Stimulated activated CD4-positive, alpha-beta T cell treated with anti-CD3 and anti-CD28 coated beads, Interleukin-4, amount 100 ng/mL, for 1 hour (primary cell): ENCODE data around the gene HYAL3.
"Not testable (repeated sequence)": the region's sequence is repeated elsewhere in the genome, so short reads cannot be mapped to it uniquely, and the experiment has no call there.

ENCODE experiments used
- DNase-seq: peaks from one replicate; pipeline ENCODE4 v3.0.0-alpha.2; 2020

Gene HYAL3

GRCh38 chr3:50254577-50255250 lies 44.5 kb downstream of the HYAL3 start:
- DNase-seq: no peak

DNA sequence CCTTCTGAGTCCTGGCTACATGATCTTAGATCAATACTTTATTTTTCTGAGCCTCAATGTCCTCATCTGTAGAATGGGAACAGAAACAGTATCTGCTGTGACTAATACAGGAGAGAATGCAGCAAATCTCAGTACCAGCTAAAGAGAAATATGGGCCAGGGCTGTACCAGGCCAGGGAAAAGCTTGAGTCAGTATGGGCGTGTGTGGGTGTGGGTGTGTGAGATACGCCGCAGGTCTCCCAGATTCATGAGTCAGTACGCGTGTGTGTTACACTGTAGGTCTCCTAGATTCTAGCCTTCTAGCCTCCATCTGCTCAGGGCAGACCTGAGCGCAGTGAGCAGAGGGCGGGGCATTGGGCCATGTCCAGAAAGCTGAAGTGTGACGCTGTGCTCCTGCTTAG lies 48.0 kb downstream of the HYAL3 start:
- DNase-seq: peak; percentile 55

GRCh38 chr3:50250514-50250913 lies 48.7 kb downstream of the HYAL3 start:
- DNase-seq: no peak

GRCh38 chr3:50249457-50249856 lies 49.7 kb downstream of the HYAL3 start:
- no peak for DNase-seq

GRCh38 chr3:50248387-50248786 lies 50.8 kb downstream of the HYAL3 start:
- no peak for DNase-seq

DNA sequence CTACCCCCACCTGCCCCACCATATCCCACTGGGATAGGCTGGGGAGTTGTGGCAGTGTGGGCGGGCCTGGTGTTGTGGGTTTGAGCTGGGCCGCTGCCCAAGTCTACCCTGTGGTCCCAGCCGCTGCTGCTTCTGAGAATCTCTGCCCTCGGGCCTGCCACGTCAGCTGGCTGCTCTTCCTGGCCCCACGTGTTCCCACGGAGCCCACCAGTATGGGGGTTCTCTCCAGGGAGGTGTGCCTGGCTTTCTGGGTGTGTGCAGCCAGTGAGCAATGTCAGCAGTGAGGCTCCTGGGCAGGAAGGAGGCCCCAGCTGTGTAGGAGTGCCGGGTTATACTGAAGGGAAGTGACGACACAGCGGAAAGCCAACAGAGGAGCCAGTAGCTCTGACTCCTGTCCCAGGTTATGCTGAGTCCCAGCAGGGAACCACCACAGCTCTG lies 52.7 kb downstream of the HYAL3 start:
- DNase-seq: peak; percentile 78

DNA sequence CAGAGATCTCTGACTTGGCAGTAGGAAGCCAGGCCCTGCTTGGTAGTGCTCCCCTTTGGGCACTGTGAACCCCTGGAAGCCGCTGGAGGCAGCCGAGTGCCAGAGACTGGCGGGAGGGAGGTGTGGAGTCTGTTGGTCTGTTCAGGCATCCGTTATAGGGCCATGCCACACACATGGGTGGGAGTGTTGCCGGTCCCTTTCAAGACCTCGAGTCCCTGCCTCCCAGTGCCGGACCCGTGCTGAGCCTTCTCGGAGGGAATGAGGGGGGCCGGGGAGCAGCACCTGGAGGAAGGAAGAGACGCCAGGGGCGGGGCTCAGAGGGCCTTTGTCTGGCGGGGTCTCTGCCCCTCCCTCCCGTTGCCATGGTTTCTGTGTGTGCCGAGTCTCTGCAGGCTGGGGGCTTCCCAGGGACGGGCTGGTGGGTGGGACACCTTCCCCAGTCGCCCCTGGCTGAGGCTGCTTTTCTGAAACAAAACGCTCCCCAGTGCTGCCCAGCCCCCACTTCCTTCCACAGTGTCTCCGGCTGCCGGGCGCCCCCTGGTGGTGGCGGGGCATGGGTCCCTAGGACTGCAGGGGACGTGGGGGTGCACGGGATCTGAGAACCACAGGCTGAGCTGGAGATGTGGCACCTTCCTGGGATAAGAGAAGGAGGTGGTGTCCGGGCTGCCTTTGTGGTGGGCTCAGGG lies 53.2 kb downstream of the HYAL3 start:
- peak; percentile 98 for DNase-seq

DNA sequence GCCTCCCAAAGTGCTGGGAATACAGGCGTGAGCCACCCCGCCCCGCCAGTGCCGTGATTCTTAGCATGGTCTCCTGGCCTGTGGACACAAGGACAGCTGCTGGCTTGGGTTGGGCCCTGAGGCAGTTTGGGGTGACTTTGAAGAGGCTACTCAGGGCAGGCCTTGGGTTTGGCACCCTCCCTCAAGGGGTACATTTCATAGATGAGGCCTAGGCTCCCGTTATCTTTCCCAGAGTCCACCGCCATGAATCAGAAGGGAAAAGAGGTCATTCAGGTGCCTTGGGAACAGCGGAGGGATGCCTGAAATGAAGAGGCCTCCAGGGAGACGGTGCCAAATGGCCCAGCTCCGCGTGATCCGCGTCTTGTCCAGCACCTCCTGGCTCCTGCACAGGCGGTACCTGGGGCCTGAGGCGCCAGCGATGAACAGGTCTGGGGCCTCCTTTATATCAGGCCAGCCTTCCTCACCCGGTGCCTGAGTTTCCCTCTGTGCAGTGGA lies 53.9 kb downstream of the HYAL3 start:
- no peak for DNase-seq

GRCh38 chr3:50244813-50245212 lies 54.4 kb downstream of the HYAL3 start:
- not testable (repeated sequence) for DNase-seq

DNA sequence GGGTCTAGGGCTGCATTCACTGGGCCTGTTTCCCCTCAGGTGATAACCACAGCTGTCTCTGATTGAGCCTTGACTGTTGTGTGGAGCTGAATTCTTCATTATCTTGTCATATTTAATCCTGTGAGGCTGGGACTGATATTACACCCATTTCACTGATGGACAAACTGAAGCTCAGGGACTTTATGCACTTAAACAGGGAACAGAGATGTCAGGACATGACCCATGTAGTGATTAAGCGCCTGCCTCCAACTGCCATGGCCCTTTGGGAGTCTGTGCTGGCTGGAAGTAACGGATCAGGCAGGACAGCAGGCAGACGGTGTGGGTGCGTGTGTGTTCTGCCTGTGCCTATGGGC lies 55.7 kb downstream of the HYAL3 start:
- DNase-seq: no peak

GRCh38 chr3:50242851-50243542 lies 56.2 kb downstream of the HYAL3 start:
- DNase-seq: peak; percentile 45
